OCI-LY3 (cell line): ENCODE data around the gene HTR2B.

Source experiments
- CTCF ChIP-seq: fragments of 200-600, 300-600 bp; sonication (generic); IDR thresholded peaks from 2 replicates; pipeline ENCODE4 v1.5.1; 2014; ENCODE audit warnings: antibody characterized with exemption, low read length, low read depth
- EZH2phosphoT487 ChIP-seq: fragments of 200-600 bp; shearing (Covaris generic); IDR thresholded peaks from 2 replicates; pipeline ENCODE4 v1.6.1; 2018; ENCODE audit warnings: antibody characterized with exemption, mixed run types, low read depth

DNA sequence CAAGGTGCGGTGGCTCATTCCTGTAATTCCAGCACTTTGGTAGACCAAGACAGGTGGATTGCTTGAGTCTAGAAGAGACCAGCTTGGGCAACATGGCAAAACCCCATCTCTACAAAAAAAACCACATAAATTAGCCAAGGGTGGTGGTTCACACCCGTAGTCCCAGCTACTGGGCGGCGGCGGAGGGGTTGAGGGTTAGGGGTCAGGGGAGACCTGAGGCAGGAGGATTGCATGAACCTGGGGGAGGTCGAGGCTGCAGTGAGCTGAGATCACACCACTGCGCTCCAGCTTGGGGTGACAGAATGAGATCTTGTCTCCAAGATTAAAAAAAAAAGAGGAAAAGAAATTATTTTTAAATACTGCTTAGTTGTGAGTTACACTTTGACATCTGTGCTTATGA is 1.3 kb upstream of the HTR2B start:
- no peak for TF ChIP-seq CTCF
- no peak for TF ChIP-seq EZH2phosphoT487
